Measurements from ENCODE around the gene ADAP1. TPM values are rescaled to one million over a fixed set of nuclear protein-coding genes. Genes with fewer than 3 reads are reported as not detected.

Gene ADAP1
- total and polyA plus RNA-seq, 2 of the 13 experiments (the other 11 are each of a cell fraction or from before 2014, with no cell fraction given), result 10.5 to 24.6 TPM

- no peak overlapping the region for H3K27ac ChIP-seq (ENCODE audit: extremely low read length, insufficient read depth, low read length)
- H3K4me2 ChIP-seq (ENCODE audit: low read depth, low read length), result no peak overlapping the region
- in situ Hi-C loops (cut with HindIII; ENCODE audit: extremely low pct_ligation_motif_present, low pct_unique_long_range_greater_than_20kb), result no loop called here
- BruUV-seq (replicated peaks), result no TSS peak
- ChIA-PET POLR2A (interaction anchor here (0.9 to 4.5 kb wide), 7 partner anchors 7 to 39 kb away, joined by 3 to 48 read pairs (median 18); partner anchors contain the start of genes COX19 and CYP2W1), CTCF (ENCODE audit: low intra/inter-chr PET ratio, low total read pairs) (no interaction called here)
- H2AFZ ChIP-seq (ENCODE audit: low read length), result no peak overlapping the region
- H3K9me3 ChIP-seq (ENCODE audit: low read length), result no peaks in the 10 kb centered on the region
- no peak overlapping the region for H3K4me3 ChIP-seq (replicated peaks in 1 of 3; ENCODE audit: insufficient read depth in 1 of 3, low read depth in 2 of 3, low read length in 3 of 3)
- H3K9ac ChIP-seq (ENCODE audit: insufficient read depth, low read depth, low read length), result no peak overlapping the region
- WGBS (ENCODE audit: low lambda C conversion rate), result 91% methylated on average over 37 of the region's 39 CpGs
- H4K20me1 ChIP-seq (ENCODE audit: insufficient read depth, low read length), result peaks cover 18% of the 10 kb centered on the region; the same call in 1 of the 2 replicates
- DNase-seq (ENCODE audit: low spot score) (no peak), FAIRE-seq (no peak), ATAC-seq (no peak)
- peaks cover 28% of the 10 kb centered on the region for H3K79me2 ChIP-seq (ENCODE audit: insufficient read depth, low read length)
- no peaks in the 10 kb centered on the region for H3K27me3 ChIP-seq (ENCODE audit: control insufficient read depth in 1 of 2, insufficient read depth in 2 of 2, low read length in 2 of 2)
- peaks cover 59% of the 10 kb centered on the region for H3K4me1 ChIP-seq (ENCODE audit: insufficient read depth, low read length)
- intact Hi-C loops (cut with micrococcal nuclease; ENCODE audit: unreplicated experiment), result no loop called here
- H3K36me3 ChIP-seq (replicated peaks in 1 of 2; ENCODE audit: control insufficient read depth in 1 of 2, insufficient read depth in 2 of 2, low read length in 2 of 2), result peaks cover 21 to 48% of the 10 kb centered on the region in 2 experiments
- TF ChIP-seq ZNF883 (CRISPR knock-in tag; IDR thresholded peaks at IDR 0.05; ENCODE audit: not compliant biosample characterization) (no peak), ZBTB33 (CRISPR knock-in tag; IDR thresholded peaks at IDR 0.05) (0 out of 2 replicates have a peak, but pooled peaks have one; percentile 27), ZHX2 (IDR thresholded peaks at IDR 0.05; ENCODE audit: low read depth) (no peak), ZHX2 (CRISPR knock-in tag; IDR thresholded peaks at IDR 0.05; ENCODE audit: borderline replicate concordance) (no peak), FOXO4 (CRISPR knock-in tag; conservative IDR thresholded peaks at IDR 0.05) (no peak), ZNF274 (CRISPR knock-in tag; IDR thresholded peaks at IDR 0.05) (no peak), LRRFIP1 (CRISPR knock-in tag; conservative IDR thresholded peaks at IDR 0.05) (no peak), ONECUT2 (CRISPR knock-in tag; IDR thresholded peaks at IDR 0.05) (no peak), ZFAT (CRISPR knock-in tag; conservative IDR thresholded peaks at IDR 0.05) (no peak), NONO (IDR thresholded peaks at IDR 0.05) (no peak), NONO (CRISPR knock-in tag; conservative IDR thresholded peaks at IDR 0.05) (0 out of 2 replicates have a peak, but pooled peaks have one; percentile 11)
These were observed 13.0 kb upstream of the ADAP1 start for GRCh38 chr7:967361-968082.
